Fibroblast of villous mesenchyme (primary cell): Measurements from ENCODE around the gene AZIN2. TPM values are rescaled to one million over a fixed set of nuclear protein-coding genes. Genes with fewer than 3 reads are reported as not detected.

Source experiments
- DNase-seq: peaks from one replicate; pipeline ENCODE4 v3.0.0-alpha.2; 2010; ENCODE audit warnings: low read depth
- H3K4me3 ChIP-seq: 2 replicates; pipeline ENCODE4 v1.5.1; 2011; ENCODE audit warnings: low read depth, mild to moderate bottlenecking, low read length
- total RNA-seq: library from RNA; depleted of rRNA; stranded (reverse); fragments of >200 nt; gene quantifications from 2 replicates; pipeline ENCODE4 v1.2.3, GENCODE V29; 2012
- TF ChIP-seq, protein P1 (sequence below): IDR thresholded peaks from 2 replicates; pipeline ENCODE4 v1.5.1; 2012; ENCODE audit warnings: low read depth, mild to moderate bottlenecking, low read length; ENCODE audit not compliant: insufficient read depth

The AZIN2 gene
- total RNA-seq, 1 donor: 2.6 TPM

DNA sequence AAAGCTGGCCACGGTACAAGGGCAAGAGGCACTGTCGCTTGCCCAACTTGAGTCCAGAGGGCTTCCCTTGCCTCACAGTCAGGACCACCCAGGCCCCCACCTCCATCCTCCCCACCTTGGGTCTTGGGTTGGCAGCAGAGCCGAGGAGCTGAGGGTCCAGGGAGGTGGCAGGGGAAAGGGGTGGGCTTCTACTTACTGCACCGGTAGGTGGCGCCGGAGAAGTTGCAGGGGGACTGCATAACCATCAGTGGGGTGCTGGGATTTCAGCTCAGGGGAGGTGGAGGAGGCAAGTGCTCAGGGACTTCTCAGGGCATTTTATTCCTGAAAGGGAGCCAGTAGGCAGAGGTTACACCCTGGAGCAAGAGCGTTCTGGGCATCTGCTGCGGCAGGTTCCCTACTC lies 56.8 kb downstream of the AZIN2 start:
- DNase-seq: peak; percentile 47
- TF ChIP-seq, protein P1, sequence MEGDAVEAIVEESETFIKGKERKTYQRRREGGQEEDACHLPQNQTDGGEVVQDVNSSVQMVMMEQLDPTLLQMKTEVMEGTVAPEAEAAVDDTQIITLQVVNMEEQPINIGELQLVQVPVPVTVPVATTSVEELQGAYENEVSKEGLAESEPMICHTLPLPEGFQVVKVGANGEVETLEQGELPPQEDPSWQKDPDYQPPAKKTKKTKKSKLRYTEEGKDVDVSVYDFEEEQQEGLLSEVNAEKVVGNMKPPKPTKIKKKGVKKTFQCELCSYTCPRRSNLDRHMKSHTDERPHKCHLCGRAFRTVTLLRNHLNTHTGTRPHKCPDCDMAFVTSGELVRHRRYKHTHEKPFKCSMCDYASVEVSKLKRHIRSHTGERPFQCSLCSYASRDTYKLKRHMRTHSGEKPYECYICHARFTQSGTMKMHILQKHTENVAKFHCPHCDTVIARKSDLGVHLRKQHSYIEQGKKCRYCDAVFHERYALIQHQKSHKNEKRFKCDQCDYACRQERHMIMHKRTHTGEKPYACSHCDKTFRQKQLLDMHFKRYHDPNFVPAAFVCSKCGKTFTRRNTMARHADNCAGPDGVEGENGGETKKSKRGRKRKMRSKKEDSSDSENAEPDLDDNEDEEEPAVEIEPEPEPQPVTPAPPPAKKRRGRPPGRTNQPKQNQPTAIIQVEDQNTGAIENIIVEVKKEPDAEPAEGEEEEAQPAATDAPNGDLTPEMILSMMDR: peak; percentile 72
- H3K4me3 ChIP-seq: no peak overlapping the region

DNA sequence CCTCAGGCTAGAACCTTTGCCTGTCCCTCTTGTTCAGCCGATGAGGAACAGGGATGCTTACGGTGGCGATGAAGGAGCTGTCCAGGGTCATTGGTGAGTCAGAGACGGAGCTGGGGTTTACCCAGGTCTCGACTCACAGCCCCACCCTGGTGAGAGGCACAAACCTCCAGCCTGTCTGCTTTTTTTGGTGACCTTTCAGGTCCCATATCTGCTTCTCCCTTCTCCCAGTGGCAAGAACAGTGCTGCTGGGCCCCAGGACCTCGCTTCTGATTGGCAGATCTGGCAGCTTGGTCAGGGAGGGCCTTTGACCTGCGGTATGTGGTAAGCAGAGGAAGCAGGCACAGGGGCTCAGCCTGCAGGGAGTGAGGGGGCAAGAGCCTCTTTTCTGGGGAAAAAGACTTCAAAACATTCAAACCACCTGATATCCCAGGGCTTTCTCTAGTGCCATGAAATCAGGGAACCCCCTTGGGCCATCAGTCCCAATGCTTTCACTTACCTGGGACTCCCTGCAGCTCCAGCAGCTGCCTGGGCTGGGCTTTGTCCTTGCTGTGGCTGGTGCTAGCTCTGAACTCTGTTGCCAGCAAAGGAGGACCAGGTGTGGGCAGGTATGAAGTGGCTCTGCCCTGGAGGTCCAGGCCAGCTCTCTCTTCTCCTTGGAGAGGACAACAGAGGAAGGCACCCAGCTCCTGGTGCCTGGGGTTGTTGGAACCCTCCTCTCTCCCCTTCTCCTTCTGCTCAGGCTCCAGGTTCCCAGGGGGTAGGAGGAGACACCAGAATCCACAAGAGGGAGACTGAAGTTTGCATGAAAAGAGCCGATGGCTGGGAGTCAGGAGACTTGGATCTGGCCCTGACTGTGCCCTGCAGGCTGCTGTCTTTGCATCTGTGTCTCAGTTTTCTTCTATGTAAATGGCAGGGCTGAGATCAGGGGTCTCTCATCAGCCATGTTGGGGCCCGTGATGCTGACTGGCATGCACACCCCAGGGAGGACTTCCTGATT lies 59.5 kb downstream of the AZIN2 start:
- TF ChIP-seq, protein P1: peak; percentile 22
- DNase-seq: peak; percentile 33
- H3K4me3 ChIP-seq: no peak overlapping the region

DNA sequence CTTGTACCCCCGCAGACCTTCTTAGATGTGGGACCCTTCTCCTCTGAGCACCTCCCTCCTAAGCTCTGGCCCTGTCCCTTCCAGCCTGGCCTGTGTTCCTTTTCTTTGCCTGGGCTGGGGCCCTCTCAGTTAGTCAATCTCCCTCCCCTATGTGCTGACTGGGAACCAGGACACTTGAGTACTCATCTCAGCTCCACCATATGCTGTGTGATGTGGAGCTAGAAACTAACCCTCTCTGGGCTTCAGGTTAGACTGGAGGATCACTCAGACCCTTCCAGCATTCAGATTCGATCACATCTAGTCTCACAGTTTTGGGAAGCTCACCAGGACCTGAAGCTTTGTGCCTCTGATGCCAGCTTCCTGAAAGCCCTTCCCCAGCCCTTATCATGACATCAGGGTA lies 60.3 kb downstream of the AZIN2 start:
- no peak overlapping the region for H3K4me3 ChIP-seq
- TF ChIP-seq, protein P1: no peak
- DNase-seq: no peak

DNA sequence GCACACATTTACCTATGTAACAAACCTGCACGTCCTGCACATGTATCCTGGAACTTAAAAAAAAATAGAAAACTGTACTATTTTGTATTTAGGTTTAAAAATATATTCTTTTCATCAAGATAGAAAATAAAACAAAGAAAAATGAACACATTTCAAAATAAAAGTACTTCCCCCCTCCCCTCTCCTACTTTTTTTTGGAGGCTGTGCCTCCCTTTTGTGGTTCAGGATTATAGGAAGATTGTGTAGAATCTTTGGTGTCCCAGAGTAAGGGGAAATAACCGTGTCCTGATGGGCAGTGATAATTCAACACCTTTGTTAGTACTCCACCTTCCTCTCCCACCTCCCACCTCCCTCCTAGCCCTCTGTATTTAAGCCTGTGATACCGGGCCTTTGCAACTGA lies 60.8 kb downstream of the AZIN2 start:
- TF ChIP-seq, protein P1: no peak
- no peak for DNase-seq
- H3K4me3 ChIP-seq: no peak overlapping the region

DNA sequence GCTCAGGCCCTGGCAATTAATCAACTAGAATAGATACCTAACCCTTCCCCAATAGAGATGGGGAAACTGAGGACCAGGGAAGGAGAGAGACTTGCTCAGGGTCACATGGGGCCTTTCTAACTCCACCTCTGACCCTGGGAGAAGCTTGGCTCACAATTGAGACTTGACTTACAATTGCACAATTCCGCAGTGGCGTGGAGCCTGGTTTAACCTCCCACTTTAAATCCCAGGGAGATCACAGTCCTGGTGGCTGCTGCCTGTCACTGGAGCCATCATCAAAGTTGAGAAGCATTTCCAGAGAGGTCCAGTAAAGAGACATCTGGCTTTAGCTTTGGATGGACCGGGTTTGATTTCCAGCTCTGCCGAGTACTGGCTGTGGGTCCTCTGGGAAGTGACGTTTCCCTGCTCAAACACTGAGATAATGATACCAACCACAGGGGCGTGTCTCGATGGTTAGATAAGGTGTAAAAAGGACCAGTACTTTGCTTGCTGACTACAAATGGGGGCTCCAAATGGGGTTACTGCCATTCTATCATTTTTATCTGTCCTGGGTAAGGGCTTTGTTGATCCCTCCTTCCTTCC lies 61.6 kb downstream of the AZIN2 start:
- no peak overlapping the region for H3K4me3 ChIP-seq
- DNase-seq: peak; percentile 47
- TF ChIP-seq, protein P1: no peak

DNA sequence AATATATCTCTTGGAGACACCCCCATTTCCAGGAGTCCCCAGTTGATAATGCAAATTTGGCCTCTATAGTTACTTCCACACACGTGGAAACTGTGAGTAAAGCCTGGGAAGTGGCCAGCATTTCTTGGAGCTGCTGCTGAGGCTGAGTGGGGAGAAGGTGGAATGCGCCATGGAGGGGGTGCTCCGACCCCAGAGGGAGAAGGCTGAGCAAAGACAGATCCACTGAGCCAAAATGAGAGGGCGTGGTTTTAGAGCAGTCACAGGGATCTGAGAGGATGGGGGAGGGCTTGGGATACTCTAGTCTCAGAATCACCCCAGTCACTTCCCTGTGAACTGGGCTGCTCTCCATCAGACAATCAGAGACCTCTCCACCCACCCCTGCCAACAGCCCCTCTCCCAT lies 62.2 kb downstream of the AZIN2 start:
- DNase-seq: peak; percentile 55
- H3K4me3 ChIP-seq: no peak overlapping the region
- TF ChIP-seq, protein P1: no peak
